Liver (tissue), 9 donors: Measurements from ENCODE around the gene FKBP3. TPM values are rescaled to one million over a fixed set of nuclear protein-coding genes. Genes with fewer than 3 reads are reported as not detected.

ENCODE experiments used
- DNase-seq: peaks from one replicate; pipeline ENCODE4 v3.0.0-alpha.2; 2017; ENCODE audit warnings: low spot score
- H3K27ac ChIP-seq, 2 donors: one replicate each; pipeline ENCODE4 v1.7.0; 2013; ENCODE audit warnings: inconsistent platforms in 2 of 2, low read length in 2 of 2, control low read depth in 1 of 2, low read depth in 1 of 2, mild to moderate bottlenecking in 1 of 2
- H3K27me3 ChIP-seq, 4 donors: one replicate each; pipeline versions ENCODE4 v1.6.1 to v1.7.0; 2013; ENCODE audit warnings: low read length in 3 of 4, inconsistent platforms in 1 of 4, mild to moderate bottlenecking in 1 of 4, moderate library complexity in 1 of 4; ENCODE audit not compliant: control insufficient read depth in 4 of 4, insufficient read depth in 4 of 4
- H3K36me3 ChIP-seq, 4 donors: one replicate each; pipeline versions ENCODE4 v1.6.1 to v1.7.0; 2013; ENCODE audit warnings: low read length in 3 of 4, mild to moderate bottlenecking in 3 of 4, low read depth in 1 of 4, moderate library complexity in 1 of 4; ENCODE audit not compliant: control insufficient read depth in 4 of 4, insufficient read depth in 3 of 4
- H3K4me1 ChIP-seq, 4 donors: one replicate each; pipeline versions ENCODE4 v1.6.1 to v1.7.0; 2013; ENCODE audit warnings: low read length in 3 of 4, mild to moderate bottlenecking in 3 of 4, moderate library complexity in 1 of 4; ENCODE audit not compliant: control insufficient read depth in 4 of 4, insufficient read depth in 4 of 4
- H3K4me3 ChIP-seq, 3 donors: one replicate each; pipeline versions ENCODE4 v1.6.1 to v1.7.0; 2013; ENCODE audit warnings: low read length in 3 of 3, control low read depth in 1 of 3, low read depth in 1 of 3, mild to moderate bottlenecking in 1 of 3
- H3K9ac ChIP-seq, 2 donors: one replicate each; pipeline ENCODE4 v1.7.0; 2013; ENCODE audit warnings: low read length in 2 of 2, mild to moderate bottlenecking in 2 of 2, moderate library complexity in 2 of 2, control low read depth in 1 of 2, low read depth in 1 of 2
- H3K9me3 ChIP-seq, 4 donors: one replicate each; pipeline versions ENCODE4 v1.6.1 to v1.7.0; 2013; ENCODE audit warnings: low read length in 3 of 4; ENCODE audit not compliant: control insufficient read depth in 4 of 4
- ATF3 ChIP-seq: IDR thresholded peaks from 2 replicates; pipeline ENCODE4 v1.6.1; 2016; ENCODE audit warnings: antibody characterized with exemption
- EGR1 ChIP-seq, 2 donors: IDR thresholded peaks; 2 replicates each; pipeline ENCODE4 v1.6.1; 2016 to 2018; ENCODE audit warnings: antibody characterized with exemption in 2 of 2, low read depth in 2 of 2
- FOXA1 ChIP-seq: IDR thresholded peaks from 2 replicates; pipeline ENCODE4 v1.6.1; 2016; ENCODE audit warnings: antibody characterized with exemption
- FOXA2 ChIP-seq: IDR thresholded peaks from 2 replicates; pipeline ENCODE4 v1.6.1; 2016; ENCODE audit warnings: antibody characterized with exemption
- GABPA ChIP-seq, 2 donors: IDR thresholded peaks in 1 of 2; conservative IDR thresholded peaks in 1 of 2; 2 replicates each; pipeline ENCODE4 v1.6.1; 2016; ENCODE audit warnings: antibody characterized with exemption in 2 of 2, mild to moderate bottlenecking in 1 of 2, moderate library complexity in 1 of 2
- HNF4A ChIP-seq, 2 donors: conservative IDR thresholded peaks; 2 replicates each; pipeline ENCODE4 v1.6.1; 2016; ENCODE audit warnings: antibody characterized with exemption in 2 of 2, mild to moderate bottlenecking in 2 of 2
- HNF4G ChIP-seq: IDR thresholded peaks from 2 replicates; pipeline ENCODE4 v1.6.1; 2016; ENCODE audit warnings: antibody characterized with exemption
- JUND ChIP-seq, 2 donors: IDR thresholded peaks; 2 replicates each; pipeline ENCODE4 v1.6.1; 2016; ENCODE audit warnings: antibody characterized with exemption in 2 of 2
- MAX ChIP-seq: IDR thresholded peaks from 2 replicates; pipeline ENCODE4 v1.6.1; 2016; ENCODE audit warnings: antibody characterized with exemption
- NR2F2 ChIP-seq: IDR thresholded peaks from 2 replicates; pipeline ENCODE4 v1.6.1; 2016; ENCODE audit warnings: antibody characterized with exemption
- RAD21 ChIP-seq, 2 donors: IDR thresholded peaks; 2 replicates each; pipeline ENCODE4 v1.6.1; 2016; ENCODE audit warnings: antibody characterized with exemption in 2 of 2, mild to moderate bottlenecking in 2 of 2
- RXRA ChIP-seq, 2 donors: IDR thresholded peaks; 2 replicates each; pipeline ENCODE4 v1.6.1; 2017 to 2018; ENCODE audit warnings: antibody characterized with exemption in 2 of 2, mild to moderate bottlenecking in 1 of 2
- TAF1 ChIP-seq: conservative IDR thresholded peaks from 2 replicates; pipeline ENCODE4 v1.6.1; 2016; ENCODE audit warnings: antibody characterized with exemption, mild to moderate bottlenecking
- YY1 ChIP-seq: IDR thresholded peaks from 2 replicates; pipeline ENCODE4 v1.6.1; 2016; ENCODE audit warnings: antibody characterized with exemption, mild to moderate bottlenecking
- WGBS: extraction: QIAGEN DNeasy Blood & Tissue Kit; methylation state at CpG from one replicate; pipeline ENCODE4 v1.1.7; 2013; 5-methylcytosine and 5-hydroxymethylcytosine counted together
- polyA plus RNA-seq, 2 donors: library from polyadenylated mRNA; stranded (reverse) in 1 of 2; unstranded in 1 of 2; fragments of 200-250 nt in 1 of 2; fragments of >200 nt in 1 of 2; fragmentation: Nextera tagmentation in 1 of 2; extraction: Ambion mirVana in 1 of 2; gene quantifications; one replicate each; pipeline versions ENCODE4 v1.2.1 to v1.2.3, GENCODE V29; 2013 to 2015
- total RNA-seq, 2 donors: library from RNA; depleted of rRNA; stranded (reverse); fragments of >200 nt; gene quantifications; one replicate each; pipeline ENCODE4 v1.2.3, GENCODE V29; 2014
- TF ChIP-seq, protein P1 (sequence below): IDR thresholded peaks from 2 replicates; pipeline ENCODE4 v1.6.1; 2016; ENCODE audit warnings: antibody characterized with exemption, mild to moderate bottlenecking
- TF ChIP-seq, protein P2 (sequence below): fragments of 150-350 bp; IDR thresholded peaks from 2 replicates; pipeline ENCODE4 v1.5.1; 2017; ENCODE audit warnings: improper control_type of control experiment, low read depth, low read length; ENCODE audit not compliant: missing input control
- TF ChIP-seq, protein P3 (sequence below): IDR thresholded peaks from 2 replicates; pipeline ENCODE4 v1.6.1; 2016; ENCODE audit warnings: antibody characterized with exemption
- donor health status: healthy.
- donor health status: healthy.
- donor health status: healthy.
- donor health status: healthy.
- donor health status: healthy.

FKBP3 gene
- total and polyA plus RNA-seq, 4 donors, result 11.9 to 66.4 (median 25.7) TPM

GRCh38 chr14:45072126-45072525 lies 62.2 kb downstream of the FKBP3 start:
- TF ChIP-seq GABPA (IDR thresholded peaks at IDR 0.05 in 1 of 2, conservative IDR thresholded peaks at IDR 0.05 in 1 of 2) (no peak), NR2F2 (no peak), RAD21 (IDR thresholded peaks at IDR 0.05) (no peak), ATF3 (no peak), FOXA2 (no peak), HNF4A (conservative IDR thresholded peaks at IDR 0.05) (no peak), FOXA1 (no peak), EGR1 (IDR thresholded peaks at IDR 0.05; ENCODE audit: low read depth in 2 of 2) (no peak), RXRA (IDR thresholded peaks at IDR 0.05) (no peak), YY1 (no peak), TAF1 (no peak), JUND (IDR thresholded peaks at IDR 0.05) (no peak)
- TF ChIP-seq, protein P1, sequence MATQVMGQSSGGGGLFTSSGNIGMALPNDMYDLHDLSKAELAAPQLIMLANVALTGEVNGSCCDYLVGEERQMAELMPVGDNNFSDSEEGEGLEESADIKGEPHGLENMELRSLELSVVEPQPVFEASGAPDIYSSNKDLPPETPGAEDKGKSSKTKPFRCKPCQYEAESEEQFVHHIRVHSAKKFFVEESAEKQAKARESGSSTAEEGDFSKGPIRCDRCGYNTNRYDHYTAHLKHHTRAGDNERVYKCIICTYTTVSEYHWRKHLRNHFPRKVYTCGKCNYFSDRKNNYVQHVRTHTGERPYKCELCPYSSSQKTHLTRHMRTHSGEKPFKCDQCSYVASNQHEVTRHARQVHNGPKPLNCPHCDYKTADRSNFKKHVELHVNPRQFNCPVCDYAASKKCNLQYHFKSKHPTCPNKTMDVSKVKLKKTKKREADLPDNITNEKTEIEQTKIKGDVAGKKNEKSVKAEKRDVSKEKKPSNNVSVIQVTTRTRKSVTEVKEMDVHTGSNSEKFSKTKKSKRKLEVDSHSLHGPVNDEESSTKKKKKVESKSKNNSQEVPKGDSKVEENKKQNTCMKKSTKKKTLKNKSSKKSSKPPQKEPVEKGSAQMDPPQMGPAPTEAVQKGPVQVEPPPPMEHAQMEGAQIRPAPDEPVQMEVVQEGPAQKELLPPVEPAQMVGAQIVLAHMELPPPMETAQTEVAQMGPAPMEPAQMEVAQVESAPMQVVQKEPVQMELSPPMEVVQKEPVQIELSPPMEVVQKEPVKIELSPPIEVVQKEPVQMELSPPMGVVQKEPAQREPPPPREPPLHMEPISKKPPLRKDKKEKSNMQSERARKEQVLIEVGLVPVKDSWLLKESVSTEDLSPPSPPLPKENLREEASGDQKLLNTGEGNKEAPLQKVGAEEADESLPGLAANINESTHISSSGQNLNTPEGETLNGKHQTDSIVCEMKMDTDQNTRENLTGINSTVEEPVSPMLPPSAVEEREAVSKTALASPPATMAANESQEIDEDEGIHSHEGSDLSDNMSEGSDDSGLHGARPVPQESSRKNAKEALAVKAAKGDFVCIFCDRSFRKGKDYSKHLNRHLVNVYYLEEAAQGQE, result no peak
- TF ChIP-seq, protein P2, sequence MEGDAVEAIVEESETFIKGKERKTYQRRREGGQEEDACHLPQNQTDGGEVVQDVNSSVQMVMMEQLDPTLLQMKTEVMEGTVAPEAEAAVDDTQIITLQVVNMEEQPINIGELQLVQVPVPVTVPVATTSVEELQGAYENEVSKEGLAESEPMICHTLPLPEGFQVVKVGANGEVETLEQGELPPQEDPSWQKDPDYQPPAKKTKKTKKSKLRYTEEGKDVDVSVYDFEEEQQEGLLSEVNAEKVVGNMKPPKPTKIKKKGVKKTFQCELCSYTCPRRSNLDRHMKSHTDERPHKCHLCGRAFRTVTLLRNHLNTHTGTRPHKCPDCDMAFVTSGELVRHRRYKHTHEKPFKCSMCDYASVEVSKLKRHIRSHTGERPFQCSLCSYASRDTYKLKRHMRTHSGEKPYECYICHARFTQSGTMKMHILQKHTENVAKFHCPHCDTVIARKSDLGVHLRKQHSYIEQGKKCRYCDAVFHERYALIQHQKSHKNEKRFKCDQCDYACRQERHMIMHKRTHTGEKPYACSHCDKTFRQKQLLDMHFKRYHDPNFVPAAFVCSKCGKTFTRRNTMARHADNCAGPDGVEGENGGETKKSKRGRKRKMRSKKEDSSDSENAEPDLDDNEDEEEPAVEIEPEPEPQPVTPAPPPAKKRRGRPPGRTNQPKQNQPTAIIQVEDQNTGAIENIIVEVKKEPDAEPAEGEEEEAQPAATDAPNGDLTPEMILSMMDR, result no peak
- Histone ChIP-seq H3K36me3 (peaks cover 0 to 10% (median under 1%) of the 10 kb centered on the region in 4 donors), H3K27ac (no peak overlapping the region), H3K27me3 (no peaks in the 10 kb centered on the region), H3K4me3 (no peak overlapping the region), H3K9me3 (no peaks in the 10 kb centered on the region), H3K9ac (no peak overlapping the region), H3K4me1 (no peaks in the 10 kb centered on the region)
- WGBS, result 96% methylated on average over 6 of the region's 6 CpGs
- no peak for DNase-seq

DNA sequence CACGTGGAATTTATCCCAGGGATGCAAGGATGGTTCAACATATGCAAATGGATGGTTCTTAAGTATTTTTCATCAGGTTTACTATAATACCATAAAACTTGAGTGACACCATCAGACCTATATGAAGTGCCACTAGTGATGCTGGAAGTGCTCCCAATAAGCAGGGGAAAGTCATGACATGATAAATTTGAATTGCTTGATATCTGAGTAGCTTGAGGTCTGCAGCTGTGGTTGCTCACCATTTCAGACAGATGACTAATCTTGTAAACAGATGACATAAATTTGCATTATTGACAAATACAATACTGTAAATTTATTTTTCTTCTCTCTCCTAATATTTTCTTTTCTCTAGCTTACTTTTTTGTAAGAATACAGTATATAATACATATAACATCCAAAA lies 64.1 kb downstream of the FKBP3 start:
- no peaks in the 10 kb centered on the region for H3K4me1 ChIP-seq
- H3K36me3 ChIP-seq, result peaks cover 0 to 10% (median 2%) of the 10 kb centered on the region in 4 donors
- no peak for DNase-seq
- 98% methylated on average over 1 of the region's 1 CpG for WGBS
- H3K27ac ChIP-seq, result no peak overlapping the region
- H3K27me3 ChIP-seq, result no peaks in the 10 kb centered on the region
- H3K4me3 ChIP-seq, result no peak overlapping the region
- H3K9me3 ChIP-seq, result no peaks in the 10 kb centered on the region
- TF ChIP-seq FOXA2 (no peak), MAX (no peak), YY1 (no peak), RXRA (IDR thresholded peaks at IDR 0.05) (no peak), FOXA1 (no peak), HNF4G (no peak), ATF3 (no peak), GABPA (IDR thresholded peaks at IDR 0.05 in 1 of 2, conservative IDR thresholded peaks at IDR 0.05 in 1 of 2) (no peak), JUND (IDR thresholded peaks at IDR 0.05) (no peak), EGR1 (IDR thresholded peaks at IDR 0.05; ENCODE audit: low read depth in 2 of 2) (no peak), NR2F2 (no peak), RAD21 (IDR thresholded peaks at IDR 0.05) (no peak)
- TF ChIP-seq, protein P2, result no peak
- TF ChIP-seq, protein P3, sequence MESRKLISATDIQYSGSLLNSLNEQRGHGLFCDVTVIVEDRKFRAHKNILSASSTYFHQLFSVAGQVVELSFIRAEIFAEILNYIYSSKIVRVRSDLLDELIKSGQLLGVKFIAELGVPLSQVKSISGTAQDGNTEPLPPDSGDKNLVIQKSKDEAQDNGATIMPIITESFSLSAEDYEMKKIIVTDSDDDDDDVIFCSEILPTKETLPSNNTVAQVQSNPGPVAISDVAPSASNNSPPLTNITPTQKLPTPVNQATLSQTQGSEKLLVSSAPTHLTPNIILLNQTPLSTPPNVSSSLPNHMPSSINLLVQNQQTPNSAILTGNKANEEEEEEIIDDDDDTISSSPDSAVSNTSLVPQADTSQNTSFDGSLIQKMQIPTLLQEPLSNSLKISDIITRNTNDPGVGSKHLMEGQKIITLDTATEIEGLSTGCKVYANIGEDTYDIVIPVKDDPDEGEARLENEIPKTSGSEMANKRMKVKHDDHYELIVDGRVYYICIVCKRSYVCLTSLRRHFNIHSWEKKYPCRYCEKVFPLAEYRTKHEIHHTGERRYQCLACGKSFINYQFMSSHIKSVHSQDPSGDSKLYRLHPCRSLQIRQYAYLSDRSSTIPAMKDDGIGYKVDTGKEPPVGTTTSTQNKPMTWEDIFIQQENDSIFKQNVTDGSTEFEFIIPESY, result no peak
- TF ChIP-seq, protein P1, result no peak
- no peak overlapping the region for H3K9ac ChIP-seq
